HuH-7.5 (cell line): ENCODE results near the gene WASF2.
"Not testable (repeated sequence)": the region's sequence is repeated elsewhere in the genome, so short reads cannot be mapped to it uniquely, and the experiment has no call there.

Source experiments
- DNase-seq: peaks from one replicate; pipeline ENCODE4 v3.0.0; 2011; ENCODE audit warnings: low spot score

The WASF2 gene

GRCh38 chr1:27397749-27398148, 92.2 kb downstream of the WASF2 start:
- DNase-seq, result no peak

GRCh38 chr1:27397110-27397509, 92.9 kb downstream of the WASF2 start:
- DNase-seq, result no peak

GRCh38 chr1:27395441-27396195, 94.3 kb downstream of the WASF2 start:
- peak; percentile 83 for DNase-seq

GRCh38 chr1:27394925-27395324, 95.0 kb downstream of the WASF2 start:
- DNase-seq, result no peak

GRCh38 chr1:27394282-27394658, 95.7 kb downstream of the WASF2 start:
- DNase-seq, result no peak

- no peak for DNase-seq
These were observed 96.2 kb downstream of the WASF2 start for GRCh38 chr1:27393641-27394281.

- peak; percentile 78 for DNase-seq
These were observed 97.0 kb downstream of the WASF2 start for GRCh38 chr1:27392778-27393635.

GRCh38 chr1:27392096-27392777, 97.7 kb downstream of the WASF2 start, which contains the start of gene GPR3:
GPR3 (plus strand) TSS chr1:27392622; CDS start chr1:27393799, 1,177 bp downstream.
- DNase-seq, result peak; percentile 92

GRCh38 chr1:27391511-27392095, 98.4 kb downstream of the WASF2 start:
- no peak for DNase-seq

- peak; percentile 80 for DNase-seq
These were observed 101.5 kb downstream of the WASF2 start for GRCh38 chr1:27388337-27389005.

- DNase-seq, result not testable (repeated sequence)
These were observed 105.2 kb downstream of the WASF2 start for GRCh38 chr1:27384797-27385196.

GRCh38 chr1:27383661-27384060, 106.3 kb downstream of the WASF2 start:
- no peak for DNase-seq

GRCh38 chr1:27383039-27383605, 106.8 kb downstream of the WASF2 start, which contains the start of gene CD164L2:
CD164L2 (minus strand) TSS chr1:27383333; CDS start chr1:27383239, 94 bp downstream.
- no peak for DNase-seq

- DNase-seq, result no peak
These were observed 107.8 kb downstream of the WASF2 start for GRCh38 chr1:27381969-27382762.

- no peak for DNase-seq
These were observed 108.9 kb downstream of the WASF2 start for GRCh38 chr1:27380766-27381733.

- no peak for DNase-seq
These were observed 109.7 kb downstream of the WASF2 start for GRCh38 chr1:27380224-27380623.

GRCh38 chr1:27379564-27380122, 110.3 kb downstream of the WASF2 start:
- no peak for DNase-seq
